NCI-H748 (cell line): ENCODE results near the gene OR10G4.
"Not testable (repeated sequence)": the region's sequence is repeated elsewhere in the genome, so short reads cannot be mapped to it uniquely, and the experiment has no call there.

Experiments used
- DNase-seq: peaks from one replicate; lab custom pipeline; 2025; ENCODE audit not compliant: unreplicated experiment; lab: John Stamatoyannopoulos, UW

Gene OR10G4, protein sequence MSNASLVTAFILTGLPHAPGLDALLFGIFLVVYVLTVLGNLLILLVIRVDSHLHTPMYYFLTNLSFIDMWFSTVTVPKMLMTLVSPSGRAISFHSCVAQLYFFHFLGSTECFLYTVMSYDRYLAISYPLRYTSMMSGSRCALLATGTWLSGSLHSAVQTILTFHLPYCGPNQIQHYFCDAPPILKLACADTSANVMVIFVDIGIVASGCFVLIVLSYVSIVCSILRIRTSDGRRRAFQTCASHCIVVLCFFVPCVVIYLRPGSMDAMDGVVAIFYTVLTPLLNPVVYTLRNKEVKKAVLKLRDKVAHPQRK

GRCh38 chr11:124012697-124013096, at the start of gene OR10G4:
Gene OR10G4, plus strand, starts transcription at chr11:124012997. Its CDS starts 2,578 bp downstream, at chr11:124015575.
- no peak for DNase-seq

DNA sequence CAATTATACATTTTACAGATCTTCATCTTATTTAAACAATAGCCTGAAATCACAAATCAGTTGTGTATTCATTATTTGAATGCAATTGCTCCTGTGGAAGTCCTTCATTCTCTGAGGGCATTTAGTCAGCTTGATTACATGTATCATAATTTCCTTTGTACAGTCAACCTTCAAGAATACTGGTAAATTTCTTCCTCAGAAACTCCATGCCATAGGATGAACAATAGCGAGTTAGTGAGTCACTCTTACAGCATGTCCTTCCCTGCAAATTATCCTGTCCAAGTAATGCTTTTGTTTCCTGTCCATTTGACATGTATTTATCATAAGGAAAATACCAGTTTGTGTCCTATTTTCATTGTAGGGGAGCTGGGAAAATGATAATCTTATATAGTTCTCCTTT, 39.0 kb upstream of the OR10G4 start:
- DNase-seq, result no peak

DNA sequence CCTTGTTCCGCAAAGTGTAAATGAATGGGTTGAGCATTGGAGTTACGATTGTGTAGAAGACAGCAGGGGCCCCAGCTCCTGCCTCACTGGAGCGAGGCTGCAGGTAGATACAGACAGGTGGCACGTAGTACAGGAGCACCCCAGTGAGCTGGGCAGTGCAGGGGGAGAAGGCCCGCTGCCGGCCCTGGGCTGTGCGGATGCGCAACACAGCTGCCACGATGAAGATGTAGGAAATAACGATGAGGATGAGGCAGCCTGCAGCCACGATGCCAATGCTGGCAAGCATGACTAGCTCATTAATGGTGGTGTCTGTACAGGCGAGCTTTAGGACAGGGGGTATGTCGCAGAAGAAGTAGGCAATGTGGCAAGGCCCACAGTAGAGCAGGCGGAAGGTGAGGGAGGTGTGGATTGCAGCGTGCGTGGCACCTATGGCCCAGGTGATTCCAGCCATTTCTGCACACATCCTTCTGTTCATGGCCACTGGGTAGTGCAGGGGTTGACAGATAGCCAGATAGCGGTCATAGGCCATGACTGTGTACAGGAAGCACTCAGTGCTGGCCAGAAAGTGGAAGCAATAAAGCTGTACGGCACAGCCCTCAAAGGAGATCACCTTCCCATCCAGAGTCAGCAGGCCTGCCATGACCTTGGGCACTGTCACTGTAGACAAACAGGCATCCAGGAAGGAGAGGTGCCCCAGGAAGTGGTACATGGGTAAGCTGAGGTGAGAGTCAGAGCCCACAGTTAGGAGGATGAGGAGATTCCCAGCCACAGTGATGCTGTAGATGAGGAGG, 35.8 kb upstream of the OR10G4 start:
- no peak for DNase-seq

DNA sequence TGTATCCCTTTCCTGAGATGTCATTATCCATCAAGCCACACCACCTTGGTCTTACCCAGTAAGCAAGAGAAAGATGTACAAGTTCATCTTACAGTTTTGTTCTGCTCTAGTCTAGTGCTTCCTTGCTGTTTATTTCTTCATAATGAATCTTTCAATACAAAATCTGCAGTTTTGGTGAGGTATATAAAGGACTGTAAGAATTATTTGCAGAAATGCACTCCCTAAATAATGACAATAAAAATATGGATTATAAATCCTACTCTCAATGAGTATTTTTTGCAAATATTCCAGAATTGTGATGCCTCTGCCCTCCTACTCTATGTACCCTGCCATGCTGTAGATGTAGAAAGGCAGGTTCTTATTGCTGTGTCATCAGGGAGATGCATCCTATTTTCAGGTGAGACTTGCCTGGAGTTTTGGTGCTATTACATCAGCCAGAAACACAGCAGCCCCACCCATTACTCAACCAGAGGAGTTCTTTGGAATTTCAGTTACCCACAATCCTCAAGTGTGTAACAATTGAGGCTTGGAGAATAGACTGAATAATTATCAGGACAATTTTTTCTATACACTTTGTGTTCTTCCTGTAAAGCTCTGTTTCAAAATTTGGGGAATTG, 35.0 kb upstream of the OR10G4 start, which contains the start of gene OR10S1:
OR10S1 (minus strand) TSS at position 51 of the 617 bp plus-strand sequence. CDS start 117 bp downstream, outside the sequence.
- peak; percentile 4 for DNase-seq

DNA sequence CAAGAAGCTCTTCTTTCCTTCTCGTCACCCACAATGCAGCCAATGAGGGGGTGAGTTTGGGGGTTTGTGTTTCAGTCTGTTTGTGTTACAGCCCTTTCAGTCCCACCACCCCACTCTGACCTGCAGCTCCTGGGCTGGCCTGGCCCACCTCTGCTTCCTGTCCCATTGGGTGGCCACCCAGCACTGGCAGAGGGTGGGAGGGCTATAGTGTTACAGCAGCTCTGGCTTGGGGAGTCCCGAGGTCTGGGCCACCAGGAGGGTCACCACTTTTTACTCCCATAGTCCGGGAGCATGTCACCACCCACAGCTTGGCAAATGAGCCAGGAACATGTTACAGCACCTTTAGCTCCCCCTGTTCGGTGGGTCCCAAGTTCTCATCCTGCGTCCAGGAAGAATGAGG, 33.5 kb upstream of the OR10G4 start:
- no peak for DNase-seq

DNA sequence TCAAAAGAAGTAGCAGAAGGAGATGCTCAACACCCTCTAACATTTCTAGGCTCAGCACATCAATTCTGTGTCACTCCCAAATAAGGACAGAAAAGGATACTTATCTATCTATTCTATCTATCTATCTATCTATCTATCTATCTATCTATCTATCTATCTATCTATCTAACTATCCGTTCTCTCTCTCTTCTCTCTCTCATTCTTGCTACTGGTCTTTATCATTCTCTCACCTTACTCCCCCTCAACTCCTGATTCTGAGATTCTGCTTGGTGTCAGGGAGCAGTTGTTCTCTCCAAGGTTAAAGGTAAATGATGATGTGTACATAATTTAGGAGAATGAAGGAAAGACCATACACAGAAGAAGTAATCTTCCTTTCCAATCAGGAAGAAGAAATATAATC, 17.7 kb upstream of the OR10G4 start, which contains the start of gene OR10G6:
OR10G6 (minus strand) TSS at position 43 of the 400 bp plus-strand sequence; CDS start at position 43, 0 bp downstream.
- DNase-seq, result no peak

DNA sequence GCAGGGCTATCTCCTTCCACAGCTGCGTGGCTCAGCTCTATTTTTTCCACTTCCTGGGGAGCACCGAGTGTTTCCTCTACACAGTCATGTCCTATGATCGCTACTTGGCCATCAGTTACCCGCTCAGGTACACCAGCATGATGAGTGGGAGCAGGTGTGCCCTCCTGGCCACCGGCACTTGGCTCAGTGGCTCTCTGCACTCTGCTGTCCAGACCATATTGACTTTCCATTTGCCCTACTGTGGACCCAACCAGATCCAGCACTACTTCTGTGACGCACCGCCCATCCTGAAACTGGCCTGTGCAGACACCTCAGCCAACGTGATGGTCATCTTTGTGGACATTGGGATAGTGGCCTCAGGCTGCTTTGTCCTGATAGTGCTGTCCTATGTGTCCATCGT, 3.0 kb downstream of the OR10G4 start:
- DNase-seq, result not testable (repeated sequence)

GRCh38 chr11:124026498-124026897, 13.7 kb downstream of the OR10G4 start, which contains the start of gene OR10G8:
Gene OR10G8, plus strand, starts transcription at chr11:124026798. Its CDS starts 2,825 bp downstream, at chr11:124029623.
- no peak for DNase-seq

GRCh38 chr11:124036666-124037065, 23.9 kb downstream of the OR10G4 start:
- DNase-seq, result no peak

GRCh38 chr11:124039557-124039956, 26.8 kb downstream of the OR10G4 start:
- DNase-seq, result no peak

- no peak for DNase-seq
These were observed 28.5 kb downstream of the OR10G4 start, which contains the start of gene OR10G7 for GRCh38 chr11:124041254-124041653. Gene OR10G7, minus strand, starts transcription at chr11:124041325. Its CDS starts 2,324 bp downstream, at chr11:124039001.

DNA sequence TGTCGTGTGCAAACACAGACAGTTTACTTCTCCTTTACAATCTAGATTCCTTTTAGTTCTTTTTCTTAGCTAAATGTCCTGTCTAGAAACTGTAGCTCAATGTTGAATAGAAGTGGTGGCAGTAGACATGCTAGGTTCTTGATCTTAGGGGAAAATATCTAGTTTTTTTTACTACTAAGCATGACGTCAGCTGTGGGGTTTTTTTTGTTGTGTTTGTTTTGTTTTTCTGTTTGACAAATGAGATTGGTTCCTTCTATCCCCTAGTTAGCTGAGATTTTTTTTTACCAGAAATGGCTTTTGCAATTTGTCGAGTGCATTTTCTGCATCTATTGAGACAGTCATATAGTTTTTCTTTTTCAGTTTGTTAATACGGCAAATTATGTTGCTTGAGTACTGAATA, 30.6 kb downstream of the OR10G4 start:
- no peak for DNase-seq

DNA sequence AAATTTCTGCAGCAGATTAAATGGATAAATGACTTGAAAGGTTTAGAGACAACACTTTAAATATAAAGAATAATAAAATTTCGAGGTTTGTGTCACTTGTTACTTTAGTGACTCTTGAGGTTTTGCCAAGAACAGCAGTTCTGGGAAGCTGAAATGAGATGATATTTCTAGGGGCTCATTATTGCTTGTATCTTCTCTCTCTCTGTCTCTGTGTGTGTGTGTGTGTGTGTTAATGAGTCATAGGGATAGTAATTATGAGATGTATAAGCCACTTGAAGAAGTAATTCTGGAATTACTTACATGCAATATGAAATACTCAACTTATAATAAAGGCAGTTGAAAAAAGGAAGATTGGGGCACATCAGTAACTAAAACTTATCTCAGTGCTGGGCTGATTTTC, 38.0 kb downstream of the OR10G4 start:
- DNase-seq, result no peak

DNA sequence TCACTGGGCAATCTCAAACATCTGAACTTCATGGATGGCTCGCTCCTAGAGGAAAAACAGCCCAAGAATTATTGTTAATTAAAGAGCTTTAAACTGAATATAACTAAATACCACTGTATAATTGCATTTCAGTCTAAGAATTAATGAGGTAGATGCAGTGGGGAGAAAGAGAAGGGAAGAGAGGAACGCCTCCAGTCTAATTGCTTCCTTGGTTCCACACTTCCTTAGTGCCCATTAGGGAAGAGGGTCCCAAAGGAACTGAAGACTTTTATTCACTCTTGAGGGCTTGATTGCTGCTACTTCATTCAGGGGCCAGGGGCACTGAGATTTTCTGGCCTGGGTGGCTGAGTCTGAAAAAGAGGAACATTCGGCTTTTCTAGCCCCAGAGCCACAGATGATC, 40.2 kb downstream of the OR10G4 start:
- DNase-seq, result no peak
